GM18517 (cell line): ENCODE results near the gene SCLT1.
A peak's percentile ranks its signal among the peaks of the same experiment; 100 is the strongest.

ENCODE experiments used
- ATAC-seq: cut with Tn5 transposase; IDR thresholded peaks from one replicate; pipeline ENCODE4 v1.9.1; 2021; ENCODE audit warnings: mild to moderate bottlenecking, moderate library complexity; ENCODE audit not compliant: unreplicated experiment

The SCLT1 gene

GRCh38 chr4:128877934-128878333, 215.4 kb downstream of the SCLT1 start:
- ATAC-seq, result no peak

GRCh38 chr4:128876200-128876599, 217.1 kb downstream of the SCLT1 start:
- no peak for ATAC-seq

- ATAC-seq, result no peak
Measured at GRCh38 chr4:128871948-128872347, 221.4 kb downstream of the SCLT1 start.

GRCh38 chr4:128869776-128870509, 223.4 kb downstream of the SCLT1 start:
- ATAC-seq, result no peak

- ATAC-seq, result no peak
Measured at GRCh38 chr4:128868758-128869157, 224.6 kb downstream of the SCLT1 start.

GRCh38 chr4:128866691-128867090, 226.6 kb downstream of the SCLT1 start:
- no peak for ATAC-seq

GRCh38 chr4:128866269-128866668, 227.1 kb downstream of the SCLT1 start:
- no peak for ATAC-seq

GRCh38 chr4:128865132-128865531, 228.2 kb downstream of the SCLT1 start:
- ATAC-seq, result no peak

- no peak for ATAC-seq
Measured at GRCh38 chr4:128863312-128864075, 229.8 kb downstream of the SCLT1 start.

- ATAC-seq, result peak; percentile 50
Measured at GRCh38 chr4:128862608-128863311, 230.6 kb downstream of the SCLT1 start.

- peak; percentile 13 for ATAC-seq
Measured at GRCh38 chr4:128861856-128862518, 231.4 kb downstream of the SCLT1 start.

GRCh38 chr4:128859887-128860677, 233.3 kb downstream of the SCLT1 start:
- ATAC-seq, result no peak

GRCh38 chr4:128858879-128859671, 234.3 kb downstream of the SCLT1 start:
- ATAC-seq, result no peak

GRCh38 chr4:128856246-128856645, 237.1 kb downstream of the SCLT1 start:
- ATAC-seq, result no peak

GRCh38 chr4:128855621-128856020, 237.7 kb downstream of the SCLT1 start:
- no peak for ATAC-seq

- ATAC-seq, result no peak
Measured at GRCh38 chr4:128854433-128854832, 238.9 kb downstream of the SCLT1 start.

GRCh38 chr4:128853741-128854140, 239.6 kb downstream of the SCLT1 start:
- ATAC-seq, result no peak

GRCh38 chr4:128850252-128850651, 243.1 kb downstream of the SCLT1 start:
- ATAC-seq, result no peak

- ATAC-seq, result no peak
Measured at GRCh38 chr4:128848461-128848860, 244.9 kb downstream of the SCLT1 start.
